Left renal cortex interstitium (tissue), 4 donors: ENCODE data around the gene FOXF1. TPM values are rescaled to one million over a fixed set of nuclear protein-coding genes. Genes with fewer than 3 reads are reported as not detected.

ENCODE experiments used
- DNase-seq, 4 donors: peaks; one replicate each; pipeline ENCODE4 v3.0.0-alpha.2; 2013; ENCODE audit warnings: low read depth in 4 of 4, low spot score in 2 of 4, missing footprints in 1 of 4
- polyA plus RNA-seq, 4 donors: library from polyadenylated mRNA; unstranded; fragments of 120-200 nt; gene quantifications; one replicate each; pipeline ENCODE4 v1.2.1, GENCODE V29; 2013; ENCODE audit not compliant: insufficient read length in 4 of 4

Gene FOXF1
- polyA plus RNA-seq, 4 donors: 0.04 to 0.09 TPM; not detected in 2

- no peak for DNase-seq
These were observed 17.9 kb upstream of the FOXF1 start for GRCh38 chr16:86492267-86492960.

GRCh38 chr16:86492961-86493629, 17.2 kb upstream of the FOXF1 start:
- no peak for DNase-seq

- no peak for DNase-seq
These were observed 16.2 kb upstream of the FOXF1 start for GRCh38 chr16:86494039-86494564.

- DNase-seq: no peak
These were observed 15.6 kb upstream of the FOXF1 start for GRCh38 chr16:86494565-86495356.

GRCh38 chr16:86495357-86495701, 15.0 kb upstream of the FOXF1 start:
- no peak for DNase-seq

GRCh38 chr16:86495756-86496261, 14.5 kb upstream of the FOXF1 start:
- no peak for DNase-seq

DNA sequence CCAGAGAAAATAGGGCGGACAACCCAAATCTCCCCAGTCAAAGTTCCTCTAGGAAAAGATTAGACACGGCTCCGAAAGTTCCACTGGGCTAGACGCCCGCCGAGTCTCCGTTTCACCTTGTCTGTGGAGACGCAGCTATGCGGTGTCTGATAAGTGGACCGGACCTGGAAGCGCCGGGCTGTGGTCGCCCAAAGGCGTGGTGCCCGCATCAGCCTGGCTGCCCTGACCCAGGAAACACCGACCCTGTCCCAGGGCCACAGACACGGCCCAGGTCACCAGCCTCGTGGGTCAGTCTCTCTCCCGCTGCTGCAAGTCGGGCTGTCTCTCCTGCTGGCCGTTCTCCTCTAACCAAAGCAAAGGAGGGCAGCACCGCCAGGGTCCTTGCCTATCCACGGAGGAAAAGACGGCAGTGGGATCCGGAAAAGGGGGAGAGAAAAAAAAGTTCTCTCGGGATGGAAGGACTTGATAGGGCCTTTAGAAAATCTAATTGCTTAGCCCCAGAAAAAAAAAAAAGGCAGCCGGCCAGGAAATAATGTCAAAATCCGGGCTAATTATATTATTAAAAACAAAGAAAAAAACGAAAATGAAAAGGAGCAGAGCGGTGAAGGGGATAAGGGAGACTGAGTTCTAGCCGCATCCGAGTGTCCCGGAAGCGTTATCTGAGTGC, 13.9 kb upstream of the FOXF1 start:
- DNase-seq: no peak

DNA sequence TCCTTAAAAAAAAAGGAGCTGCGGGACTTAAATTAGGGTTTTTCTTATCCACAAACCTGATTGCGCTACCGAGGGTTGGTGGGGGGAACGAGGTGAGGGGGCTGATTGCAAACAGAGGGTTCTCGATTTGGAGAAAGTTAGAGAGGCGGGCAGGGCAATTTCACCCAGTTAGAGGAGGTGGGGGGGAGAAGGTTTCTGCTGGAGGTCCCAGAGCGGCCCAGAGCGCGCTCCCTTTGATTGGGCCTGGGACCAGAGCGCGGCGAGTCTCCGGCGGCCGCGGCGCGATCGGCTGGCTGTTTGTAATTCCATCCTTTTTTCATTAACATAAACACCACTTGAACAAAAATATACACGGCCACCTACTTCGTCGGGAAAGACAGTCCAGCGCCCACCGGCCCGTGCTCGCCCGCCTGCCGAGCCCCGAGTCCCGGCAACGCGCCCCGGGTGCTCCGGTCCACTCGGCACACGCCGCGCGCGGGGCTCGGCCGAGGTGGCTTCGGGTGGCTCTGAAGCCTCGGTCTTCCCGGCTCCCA, 13.3 kb upstream of the FOXF1 start:
- DNase-seq: no peak

- no peak for DNase-seq
These were observed 12.7 kb upstream of the FOXF1 start for GRCh38 chr16:86497551-86498021.

GRCh38 chr16:86498155-86498670, 12.1 kb upstream of the FOXF1 start:
- no peak for DNase-seq

DNA sequence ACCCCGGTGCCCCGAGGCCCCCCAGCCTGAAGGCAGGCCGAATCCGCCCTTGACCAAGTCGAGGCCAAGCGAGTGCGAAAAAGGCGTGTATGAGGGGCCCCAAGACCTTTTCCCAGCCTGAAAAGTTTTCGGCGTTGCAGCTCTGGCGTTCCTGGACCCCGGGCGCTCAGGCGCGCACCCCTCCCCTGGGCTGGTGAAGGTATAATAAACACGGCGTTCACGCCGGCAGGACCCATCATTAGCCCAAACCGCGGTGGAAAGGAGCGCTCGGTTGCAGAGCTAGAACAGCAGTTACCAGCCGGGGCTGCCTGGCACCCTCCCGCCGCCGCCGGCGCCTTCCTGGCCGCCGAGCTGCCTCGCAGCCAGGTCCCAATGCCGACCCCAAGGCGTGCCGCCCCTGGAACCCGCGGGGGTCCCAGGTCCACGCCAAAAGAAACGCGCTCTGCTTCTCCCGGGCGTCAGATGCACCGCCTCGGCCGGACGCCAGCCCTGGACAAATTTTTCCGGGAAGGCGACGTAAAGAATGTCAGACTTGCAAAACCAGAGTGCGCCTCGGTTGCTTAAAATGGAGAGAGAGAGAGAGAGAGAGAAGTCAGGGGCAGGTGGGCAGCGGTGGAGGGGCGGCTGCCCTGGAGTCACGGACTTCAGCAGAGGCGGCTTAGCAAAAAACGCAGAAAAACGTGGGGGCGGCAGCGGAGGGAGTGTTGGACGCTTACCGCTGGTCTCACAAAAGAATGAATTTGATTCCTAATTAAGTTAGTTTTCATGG, 11.5 kb upstream of the FOXF1 start:
- DNase-seq: no peak

- DNase-seq: no peak
These were observed 10.9 kb upstream of the FOXF1 start for GRCh38 chr16:86499440-86499786.

DNA sequence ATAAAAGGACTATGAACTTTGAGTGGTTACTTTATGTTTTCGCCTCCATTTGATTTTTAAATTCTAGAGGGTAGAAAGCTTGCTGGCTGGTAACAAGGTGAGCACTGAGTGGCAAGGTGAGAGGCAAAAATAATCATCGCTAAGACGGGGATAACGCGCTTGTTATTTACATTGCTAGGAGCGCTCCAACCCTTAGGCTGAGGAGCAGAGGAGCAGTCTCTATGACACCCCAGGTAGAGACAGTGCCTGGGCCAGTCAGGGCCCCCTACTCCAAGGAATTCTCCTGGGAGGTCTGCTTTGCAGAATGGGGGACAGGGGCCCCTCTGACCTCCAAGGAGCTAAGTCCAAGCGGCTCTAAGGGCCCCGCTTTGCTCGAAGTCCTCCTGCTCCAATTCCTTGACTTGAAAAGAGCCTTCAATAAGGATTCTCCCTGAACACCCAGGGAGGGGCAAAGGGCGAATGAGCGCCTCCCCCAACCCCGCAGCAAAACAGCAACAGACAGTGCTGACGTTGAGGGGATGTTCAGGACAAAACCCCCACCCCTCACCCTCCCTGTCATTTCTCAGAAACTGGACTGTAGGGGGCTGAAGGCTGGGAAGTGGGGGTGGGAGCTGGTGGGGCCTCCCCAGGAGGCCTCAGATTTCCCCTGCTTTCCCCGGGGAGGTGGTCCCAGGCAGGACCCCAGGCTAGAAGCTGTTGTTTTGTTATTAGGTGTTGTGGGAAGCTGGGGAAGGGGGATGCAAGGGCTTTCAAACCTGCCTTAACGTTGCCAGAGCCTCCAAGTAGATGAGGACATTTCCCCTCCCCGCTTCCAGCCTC, 10.2 kb upstream of the FOXF1 start:
- DNase-seq: no peak

GRCh38 chr16:86500708-86501510, 9.4 kb upstream of the FOXF1 start:
- no peak for DNase-seq

DNA sequence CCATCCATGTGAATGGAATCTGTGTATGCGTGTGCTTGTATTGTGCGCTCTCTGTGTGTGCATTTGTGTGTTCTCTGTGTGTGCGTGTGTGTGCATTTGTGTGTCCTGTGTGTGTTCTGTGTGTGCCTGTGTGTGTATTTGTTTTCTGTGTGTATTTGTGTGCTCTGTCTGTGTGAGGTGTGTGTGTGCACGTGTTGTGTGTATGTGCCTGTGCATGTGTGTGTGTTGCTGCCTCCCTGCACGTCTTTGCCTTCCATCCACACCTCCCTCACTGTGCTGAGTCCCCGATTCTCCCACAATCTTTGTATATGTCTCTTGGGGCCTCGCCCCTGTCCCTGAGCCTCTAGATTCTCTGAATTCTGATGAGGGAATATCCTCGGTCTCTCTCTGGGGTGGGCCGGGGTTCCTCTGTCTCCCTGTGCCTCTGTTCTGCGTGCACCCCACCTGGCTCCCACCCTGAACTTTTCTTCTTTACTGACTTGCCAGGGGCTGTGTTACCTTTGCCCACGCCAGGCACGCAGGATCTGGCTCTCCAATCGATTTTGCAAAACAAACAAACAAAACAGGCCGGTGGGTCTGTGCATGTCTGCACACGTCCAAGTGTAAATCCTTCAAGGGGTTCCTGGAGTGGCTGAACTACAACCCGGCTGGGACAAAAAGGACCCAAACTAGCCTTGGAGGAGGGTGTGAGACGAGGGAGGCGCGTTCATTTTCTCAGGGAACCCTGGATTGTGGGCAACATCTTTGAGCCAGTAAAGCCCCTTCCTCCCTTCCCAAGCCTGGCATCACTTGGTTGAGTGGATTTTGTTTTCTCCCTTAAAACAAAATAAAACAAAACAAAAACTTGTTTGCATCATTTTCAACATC, 8.1 kb upstream of the FOXF1 start:
- DNase-seq: no peak

DNA sequence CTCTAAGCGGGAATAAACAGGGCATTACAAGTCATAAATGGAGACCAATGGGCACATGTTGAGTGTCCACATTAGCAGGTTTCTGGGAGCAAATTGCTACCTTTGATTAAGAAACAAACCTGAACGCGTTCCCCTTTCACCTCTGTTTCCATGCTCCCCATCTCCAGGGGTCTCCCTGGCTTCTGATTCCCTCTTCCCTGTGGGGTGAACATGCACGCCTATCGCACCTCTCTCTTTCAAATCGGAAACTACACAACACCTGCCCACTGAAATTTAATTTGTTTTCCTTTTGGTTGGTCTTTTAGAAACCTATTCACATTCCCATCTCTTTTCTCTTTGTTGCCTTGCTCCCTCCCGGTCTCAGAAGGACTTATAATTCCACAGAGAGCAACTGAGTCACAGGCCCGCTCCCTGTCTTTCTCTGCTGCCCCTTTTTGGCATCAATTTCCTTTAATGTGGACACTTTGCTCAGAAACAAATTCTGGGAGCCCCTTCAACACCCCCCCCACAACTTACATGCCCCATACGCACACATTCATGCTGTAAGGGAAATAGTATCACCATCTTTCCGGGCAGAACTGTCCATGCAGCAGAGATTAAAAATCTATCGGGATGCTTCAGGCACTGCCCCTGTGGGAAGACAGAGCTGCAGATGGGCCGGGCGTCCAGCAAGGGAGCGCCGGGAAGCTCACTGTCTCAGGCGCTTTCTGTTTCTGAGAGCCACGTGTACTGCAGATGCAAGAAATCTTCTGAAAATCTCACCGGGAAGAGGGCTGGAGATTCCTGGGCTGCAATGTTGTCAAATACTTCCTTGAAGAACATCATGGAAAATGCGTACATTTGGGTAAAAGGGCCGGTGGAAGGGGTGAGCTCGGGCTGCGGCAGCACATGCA, 7.2 kb upstream of the FOXF1 start:
- no peak for DNase-seq
